ENCODE results near the gene MBD5. TPM values are rescaled to one million over a fixed set of nuclear protein-coding genes. Genes with fewer than 3 reads are reported as not detected.
"Not testable (repeated sequence)": the region's sequence is repeated elsewhere in the genome, so short reads cannot be mapped to it uniquely, and the experiment has no call there.

MBD5 gene
- polyA plus RNA-seq (ENCODE audit: insufficient read length) = 52.6 TPM
- long read RNA-seq, donor 1, full-length matches to known transcripts = 5 of 20 reads
- long read RNA-seq, donor 1, partial matches to known transcripts = 15 of 20 reads
- long read RNA-seq, donor 1, other reads (novel, unspliced or antisense) = 0 of 20 reads
- long read RNA-seq, donor 2, full-length matches to known transcripts = 5 of 11 reads
- long read RNA-seq, donor 2, partial matches to known transcripts = 6 of 11 reads
- long read RNA-seq, donor 2, other reads (novel, unspliced or antisense) = 0 of 11 reads
- long read RNA-seq, donor 3, full-length matches to known transcripts = 7 of 12 reads
- long read RNA-seq, donor 3, partial matches to known transcripts = 5 of 12 reads
- long read RNA-seq, donor 3, other reads (novel, unspliced or antisense) = 0 of 12 reads
- long read RNA-seq, donor 4, full-length matches to known transcripts = 1 of 1 reads
- long read RNA-seq, donor 4, partial matches to known transcripts = 0 of 1 reads
- long read RNA-seq, donor 4, other reads (novel, unspliced or antisense) = 0 of 1 reads
- long read RNA-seq, donor 5, full-length matches to known transcripts = 6 of 6 reads
- long read RNA-seq, donor 5, partial matches to known transcripts = 0 of 6 reads
- long read RNA-seq, donor 5, other reads (novel, unspliced or antisense) = 0 of 6 reads
- long read RNA-seq, donor 6, full-length matches to known transcripts = 10 of 19 reads
- long read RNA-seq, donor 6, partial matches to known transcripts = 9 of 19 reads
- long read RNA-seq, donor 6, other reads (novel, unspliced or antisense) = 0 of 19 reads
- long read RNA-seq, donor 7, full-length matches to known transcripts = 5 of 10 reads
- long read RNA-seq, donor 7, partial matches to known transcripts = 5 of 10 reads
- long read RNA-seq, donor 7, other reads (novel, unspliced or antisense) = 0 of 10 reads
- long read RNA-seq, donor 8, full-length matches to known transcripts = 4 of 4 reads
- long read RNA-seq, donor 8, partial matches to known transcripts = 0 of 4 reads
- long read RNA-seq, donor 8, other reads (novel, unspliced or antisense) = 0 of 4 reads

- DNase-seq = peak; percentile 76
These were observed at the start of gene MBD5 for GRCh38 chr2:148021059-148021861. MBD5 (plus strand) TSS chr2:148021091.

- DNase-seq = no peak
These were observed 44.8 kb upstream of the MBD5 start for GRCh38 chr2:147976102-147976501.

GRCh38 chr2:147977679-147978078 is 43.2 kb upstream of the MBD5 start:
- no peak for DNase-seq

- no peak for DNase-seq
These were observed 39.9 kb upstream of the MBD5 start for GRCh38 chr2:147980940-147981528.

GRCh38 chr2:147989102-147989501 is 31.8 kb upstream of the MBD5 start:
- DNase-seq = no peak

- peak; percentile 44 for DNase-seq
These were observed 31.0 kb upstream of the MBD5 start for GRCh38 chr2:147989809-147990403.

- not testable (repeated sequence) for DNase-seq
These were observed 25.9 kb upstream of the MBD5 start for GRCh38 chr2:147994965-147995364.

- no peak for DNase-seq
These were observed 24.1 kb upstream of the MBD5 start for GRCh38 chr2:147996828-147997227.

GRCh38 chr2:147998203-147998602 is 22.7 kb upstream of the MBD5 start:
- DNase-seq = no peak

GRCh38 chr2:147999126-147999525 is 21.8 kb upstream of the MBD5 start:
- DNase-seq = no peak

- no peak for DNase-seq
These were observed 20.8 kb upstream of the MBD5 start for GRCh38 chr2:148000095-148000494.

GRCh38 chr2:148002420-148002819 is 18.5 kb upstream of the MBD5 start:
- not testable (repeated sequence) for DNase-seq

- DNase-seq = no peak
These were observed 14.5 kb upstream of the MBD5 start for GRCh38 chr2:148006249-148007007.

GRCh38 chr2:148007219-148007900 is 13.5 kb upstream of the MBD5 start:
- no peak for DNase-seq

GRCh38 chr2:148008411-148008810 is 12.5 kb upstream of the MBD5 start:
- DNase-seq = not testable (repeated sequence)

GRCh38 chr2:148013876-148014275 is 7.0 kb upstream of the MBD5 start:
- DNase-seq = peak; percentile 53

GRCh38 chr2:148014616-148015015 is 6.3 kb upstream of the MBD5 start:
- no peak for DNase-seq

GRCh38 chr2:148020111-148021058 is 506 bp upstream of the MBD5 start, which contains the start of gene ORC4:
ORC4 (minus strand) TSS chr2:148020737; CDS start chr2:147975958, 44,779 bp downstream.
- peak; percentile 99 for DNase-seq
